HCT116 (cell line): Measurements from ENCODE around the gene ZNF25. TPM values are rescaled to one million over a fixed set of nuclear protein-coding genes. Genes with fewer than 3 reads are reported as not detected.

Experiments used
- ATAC-seq: fragments of 200-7000 bp; cut with Tn5 transposase; 2 replicates; pipeline ENCODE4 v1.9.1; 2020; ENCODE audit warnings: mild to moderate bottlenecking, moderate library complexity
- BruUV-seq: library from RNA; stranded (reverse); fragments of 400-500 nt; replicated peaks from 2 replicates; lab custom pipeline; 2021; lab: Mats Ljungman, UMichigan
- CTCF ChIA-PET: fragments of 300-600 bp; sonication (Branson Sonifier 250); formaldehyde crosslinking; loops from one replicate; lab custom pipeline; 2021; ENCODE audit warnings: antibody characterized with exemption; lab: Charles Lee
- POLR2A ChIA-PET: fragments of 300-600, 350-600 bp; sonication (Branson Sonifier 250); formaldehyde crosslinking; loops from one replicate; lab custom pipeline; 2021; ENCODE audit warnings: antibody characterized with exemption; lab: Charles Lee
- RAD21 ChIA-PET, 2 experiments: fragments of 300-600 bp; sonication (Branson Sonifier 250); formaldehyde crosslinking; loops; one replicate each; lab custom pipeline; 2023; ENCODE audit warnings: low total read pairs in 2 of 2; ENCODE audit not compliant: uncharacterized antibody in 2 of 2, unreplicated experiment in 2 of 2, low non-redundant PET in 1 of 2; lab: Charles Lee
- DNase-seq: peaks from one replicate; pipeline ENCODE4 v3.0.0-alpha.2; 2010; ENCODE audit warnings: low read depth, low spot score
- H2AFZ ChIP-seq: fragments of 200-600 bp; shearing (Covaris generic), sonication (generic); 2 replicates; pipeline ENCODE4 v1.6.1; 2017; ENCODE audit warnings: low read depth, mixed run types, mixed read lengths, antibody characterized with exemption, low read length; ENCODE audit not compliant: poor library complexity, severe bottlenecking
- H3K27ac ChIP-seq: 2 replicates; pipeline ENCODE4 v1.5.1; 2012; ENCODE audit warnings: low read depth, low read length
- H3K27me3 ChIP-seq: fragments of 200-600 bp; sonication (generic); 2 replicates; pipeline ENCODE4 v1.6.1; 2016; ENCODE audit warnings: mixed run types, low read length, mixed read lengths; ENCODE audit not compliant: insufficient read depth
- H3K36me3 ChIP-seq, 2 experiments: fragments of 200-500 bp in 1 of 2; fragments of 200-600 bp in 1 of 2; sonication (Bioruptor generic) in 1 of 2; sonication (generic) in 1 of 2; 2 replicates each; pipeline versions ENCODE4 v1.5.1 to v1.6.1; 2014 to 2016; ENCODE audit warnings: low read length in 2 of 2, inconsistent platforms in 1 of 2, mixed read lengths in 1 of 2, mixed run types in 1 of 2; ENCODE audit not compliant: insufficient read depth in 2 of 2, control insufficient read depth in 1 of 2
- H3K4me1 ChIP-seq, 2 experiments: fragments of 200-600 bp in 1 of 2; sonication (generic) in 1 of 2; 2 replicates each; pipeline versions ENCODE4 v1.5.1 to v1.6.1; 2012 to 2017; ENCODE audit warnings: low read length in 2 of 2, inconsistent platforms in 1 of 2, mild to moderate bottlenecking in 1 of 2, mixed read lengths in 1 of 2, mixed run types in 1 of 2, moderate library complexity in 1 of 2; ENCODE audit not compliant: insufficient read depth in 2 of 2, control insufficient read depth in 1 of 2
- H3K4me2 ChIP-seq: fragments of 200-600 bp; sonication (generic); 2 replicates; pipeline ENCODE4 v1.6.1; 2017; ENCODE audit warnings: mixed run types, low read length, mixed read lengths
- H3K4me3 ChIP-seq, 2 experiments: fragments of 200-600 bp in 1 of 2; sonication (generic) in 1 of 2; replicated peaks in 1 of 2; 2 replicates each; pipeline ENCODE4 v1.5.1; 2011 to 2016; ENCODE audit warnings: low read length in 2 of 2, control low read depth in 1 of 2, low read depth in 1 of 2, mild to moderate bottlenecking in 1 of 2, mixed read lengths in 1 of 2, mixed run types in 1 of 2
- H3K79me2 ChIP-seq: fragments of 200-600 bp; sonication (generic); 2 replicates; pipeline ENCODE4 v1.6.1; 2017; ENCODE audit warnings: mild to moderate bottlenecking, mixed run types, low read length, moderate library complexity, mixed read lengths; ENCODE audit not compliant: insufficient read depth
- H3K9ac ChIP-seq: fragments of 200-600 bp; sonication (generic); 2 replicates; pipeline ENCODE4 v1.6.1; 2016; ENCODE audit warnings: low read length, mixed read lengths
- H3K9me2 ChIP-seq: fragments of 200-600 bp; sonication (generic), shearing (Covaris generic); 2 replicates; pipeline ENCODE4 v1.6.1; 2017; ENCODE audit warnings: mixed run types, mild to moderate bottlenecking, moderate library complexity; ENCODE audit not compliant: insufficient read depth
- H3K9me3 ChIP-seq, 2 experiments: fragments of 200-500 bp in 1 of 2; fragments of 200-600 bp in 1 of 2; sonication (Bioruptor generic) in 1 of 2; sonication (generic) in 1 of 2; 2 replicates each; pipeline ENCODE4 v1.6.1; 2014 to 2017; ENCODE audit warnings: low read length in 2 of 2, mixed read lengths in 2 of 2, inconsistent platforms in 1 of 2, low read depth in 1 of 2, mild to moderate bottlenecking in 1 of 2, mixed run types in 1 of 2, moderate library complexity in 1 of 2; ENCODE audit not compliant: control insufficient read depth in 1 of 2, insufficient read depth in 1 of 2
- H4K20me1 ChIP-seq: fragments of 200-600 bp; sonication (generic), shearing (Covaris generic); 2 replicates; pipeline ENCODE4 v1.6.1; 2017; ENCODE audit warnings: mixed run types, mild to moderate bottlenecking, moderate library complexity; ENCODE audit not compliant: insufficient read depth
- EGR1 ChIP-seq: IDR thresholded peaks from 2 replicates; pipeline ENCODE4 v1.6.1; 2012; ENCODE audit warnings: low read depth
- EZH2 ChIP-seq: fragments of 200-600 bp; sonication (generic); IDR thresholded peaks from 2 replicates; pipeline ENCODE4 v1.6.1; 2017; ENCODE audit warnings: antibody characterized with exemption, mixed run types
- POLR2A ChIP-seq: IDR thresholded peaks from 2 replicates; pipeline ENCODE4 v1.7.0; 2011; ENCODE audit warnings: borderline replicate concordance; ENCODE audit not compliant: insufficient read depth, insufficient read length; ENCODE audit errors: extremely low read depth
- RAD21 ChIP-seq: IDR thresholded peaks from 2 replicates; pipeline ENCODE4 v1.6.1; 2012; ENCODE audit warnings: low read depth, mild to moderate bottlenecking
- SIN3A ChIP-seq: IDR thresholded peaks from 2 replicates; pipeline ENCODE4 v1.6.1; 2012; ENCODE audit warnings: low read depth
- SP1 ChIP-seq: IDR thresholded peaks from 2 replicates; pipeline ENCODE4 v1.6.1; 2012; ENCODE audit warnings: low read depth
- YY1 ChIP-seq: IDR thresholded peaks from 2 replicates; pipeline ENCODE4 v1.6.1; 2011; ENCODE audit warnings: low read length, low read depth, moderate library complexity, mild to moderate bottlenecking; ENCODE audit not compliant: insufficient replicate concordance; ENCODE audit errors: extremely low read depth
- ZNF274 ChIP-seq: fragments of 200-500 bp; sonication (Bioruptor generic); IDR thresholded peaks from 2 replicates; pipeline ENCODE4 v1.6.1; 2014; ENCODE audit warnings: mild to moderate bottlenecking, low read depth, low read length, inconsistent platforms
- intact Hi-C: fragments of 100-400 bp; cut with micrococcal nuclease; formaldehyde crosslinking; loops from 2 replicates; pipeline ENCODE4 v1.10.0; 2022
- total RNA-seq: library from RNA; stranded (reverse); gene quantifications from one replicate; pipeline ENCODE4 v1.2.1, GENCODE V29; 2021; ENCODE audit not compliant: unreplicated experiment
- TF ChIP-seq, protein P1 (sequence below): IDR thresholded peaks from 2 replicates; pipeline ENCODE4 v1.6.1; 2011; ENCODE audit warnings: mild to moderate bottlenecking, low read length, moderate library complexity; ENCODE audit not compliant: insufficient replicate concordance; ENCODE audit errors: extremely low read depth
- TF ChIP-seq, protein P2 (sequence below), 3 experiments: fragments of 200-600 bp in 1 of 3; sonication (generic) in 1 of 3; IDR thresholded peaks in 2 of 3; conservative IDR thresholded peaks in 1 of 3; 2 replicates each; pipeline ENCODE4 v1.5.1; 2012 to 2017; ENCODE audit warnings: low read depth in 2 of 3, low read length in 2 of 3, antibody characterized with exemption in 1 of 3, borderline replicate concordance in 1 of 3, control low read depth in 1 of 3, mild to moderate bottlenecking in 1 of 3, mixed read lengths in 1 of 3, mixed run types in 1 of 3, moderate library complexity in 1 of 3; ENCODE audit not compliant: insufficient read depth in 1 of 3

The ZNF25 gene
- total RNA-seq, 1 experiment from 2014 or later, result 4.6 TPM

DNA sequence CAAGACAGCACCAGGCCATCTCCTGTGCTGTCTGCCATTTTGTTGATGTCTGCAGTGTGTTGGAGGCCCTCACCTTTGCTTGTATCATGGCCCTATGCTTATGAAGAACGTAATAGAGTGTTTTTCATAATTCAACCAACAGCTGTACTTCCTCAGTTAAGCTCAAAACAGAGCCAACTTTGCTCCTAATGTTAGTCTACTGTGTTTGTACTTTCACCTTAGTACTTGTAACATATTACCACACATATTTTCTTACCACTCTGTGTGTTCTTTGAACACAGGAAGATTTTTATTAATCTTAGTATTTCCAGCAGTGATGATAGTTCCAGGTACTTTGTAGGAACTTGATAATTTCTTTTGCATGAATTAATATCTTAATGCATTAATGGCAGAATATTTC lies 39.9 kb upstream of the ZNF25 start:
- Histone ChIP-seq H4K20me1 (no peaks in the 10 kb centered on the region), H3K27ac (no peak overlapping the region), H3K79me2 (peaks cover 16% of the 10 kb centered on the region), H3K36me3 (peaks cover 19 to 28% of the 10 kb centered on the region in 2 experiments), H3K4me2 (no peak overlapping the region), H2AFZ (no peak overlapping the region), H3K9ac (no peak overlapping the region), H3K4me3 (no peak overlapping the region), H3K27me3 (no peaks in the 10 kb centered on the region), H3K9me2 (no peaks in the 10 kb centered on the region), H3K9me3 (peaks cover 0 to 4% of the 10 kb centered on the region in 2 experiments; a peak in 1 of 4 replicates), H3K4me1 (peaks cover 0 to 8% of the 10 kb centered on the region in 2 experiments; a peak in 2 of 4 replicates)
- no peak for ATAC-seq
- ChIA-PET RAD21 (no interaction called here), POLR2A (no interaction called here), CTCF (no interaction called here)
- intact Hi-C loops, result loop anchor here (10.0 kb wide), 1 partner anchor 162 kb away; the partner anchor contains the start of gene ZNF248
- DNase-seq, result no peak
- no TSS peak for BruUV-seq
- TF ChIP-seq YY1 (no peak), SP1 (no peak), SIN3A (no peak), RAD21 (no peak), EZH2 (no peak), EGR1 (no peak), POLR2A (no peak), ZNF274 (no peak)
- TF ChIP-seq, protein P1, sequence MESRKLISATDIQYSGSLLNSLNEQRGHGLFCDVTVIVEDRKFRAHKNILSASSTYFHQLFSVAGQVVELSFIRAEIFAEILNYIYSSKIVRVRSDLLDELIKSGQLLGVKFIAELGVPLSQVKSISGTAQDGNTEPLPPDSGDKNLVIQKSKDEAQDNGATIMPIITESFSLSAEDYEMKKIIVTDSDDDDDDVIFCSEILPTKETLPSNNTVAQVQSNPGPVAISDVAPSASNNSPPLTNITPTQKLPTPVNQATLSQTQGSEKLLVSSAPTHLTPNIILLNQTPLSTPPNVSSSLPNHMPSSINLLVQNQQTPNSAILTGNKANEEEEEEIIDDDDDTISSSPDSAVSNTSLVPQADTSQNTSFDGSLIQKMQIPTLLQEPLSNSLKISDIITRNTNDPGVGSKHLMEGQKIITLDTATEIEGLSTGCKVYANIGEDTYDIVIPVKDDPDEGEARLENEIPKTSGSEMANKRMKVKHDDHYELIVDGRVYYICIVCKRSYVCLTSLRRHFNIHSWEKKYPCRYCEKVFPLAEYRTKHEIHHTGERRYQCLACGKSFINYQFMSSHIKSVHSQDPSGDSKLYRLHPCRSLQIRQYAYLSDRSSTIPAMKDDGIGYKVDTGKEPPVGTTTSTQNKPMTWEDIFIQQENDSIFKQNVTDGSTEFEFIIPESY, result no peak
- TF ChIP-seq, protein P2, sequence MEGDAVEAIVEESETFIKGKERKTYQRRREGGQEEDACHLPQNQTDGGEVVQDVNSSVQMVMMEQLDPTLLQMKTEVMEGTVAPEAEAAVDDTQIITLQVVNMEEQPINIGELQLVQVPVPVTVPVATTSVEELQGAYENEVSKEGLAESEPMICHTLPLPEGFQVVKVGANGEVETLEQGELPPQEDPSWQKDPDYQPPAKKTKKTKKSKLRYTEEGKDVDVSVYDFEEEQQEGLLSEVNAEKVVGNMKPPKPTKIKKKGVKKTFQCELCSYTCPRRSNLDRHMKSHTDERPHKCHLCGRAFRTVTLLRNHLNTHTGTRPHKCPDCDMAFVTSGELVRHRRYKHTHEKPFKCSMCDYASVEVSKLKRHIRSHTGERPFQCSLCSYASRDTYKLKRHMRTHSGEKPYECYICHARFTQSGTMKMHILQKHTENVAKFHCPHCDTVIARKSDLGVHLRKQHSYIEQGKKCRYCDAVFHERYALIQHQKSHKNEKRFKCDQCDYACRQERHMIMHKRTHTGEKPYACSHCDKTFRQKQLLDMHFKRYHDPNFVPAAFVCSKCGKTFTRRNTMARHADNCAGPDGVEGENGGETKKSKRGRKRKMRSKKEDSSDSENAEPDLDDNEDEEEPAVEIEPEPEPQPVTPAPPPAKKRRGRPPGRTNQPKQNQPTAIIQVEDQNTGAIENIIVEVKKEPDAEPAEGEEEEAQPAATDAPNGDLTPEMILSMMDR (IDR thresholded peaks at IDR 0.05 in 2 of 3, conservative IDR thresholded peaks at IDR 0.05 in 1 of 3; ENCODE audit: borderline replicate concordance in 1 of 3, insufficient read depth in 1 of 3, low read depth in 2 of 3, low read length in 2 of 3), result no peak
- TF ChIP-seq, all 23 proteins: peak for 0
